H9 (cell line): Measurements from ENCODE around the gene MPZ. TPM values are rescaled to one million over a fixed set of nuclear protein-coding genes. Genes with fewer than 3 reads are reported as not detected.

Experiments used
- DNase-seq: peaks from one replicate; pipeline ENCODE4 v3.0.0-alpha.2; 2017
- H2AFZ ChIP-seq: one replicate; pipeline ENCODE4 v1.6.1; 2013; ENCODE audit warnings: mild to moderate bottlenecking, low read length, control low read depth, moderate library complexity
- H2AK5ac ChIP-seq: 2 replicates; pipeline ENCODE4 v1.6.1; 2013; ENCODE audit warnings: low read length, control low read depth, mixed read lengths; ENCODE audit not compliant: insufficient read length
- H2BK120ac ChIP-seq: one replicate; pipeline ENCODE4 v1.6.1; 2013; ENCODE audit warnings: low read depth, mild to moderate bottlenecking, low read length, control low read depth, inconsistent platforms; ENCODE audit not compliant: poor library complexity, severe bottlenecking
- H2BK12ac ChIP-seq: 2 replicates; pipeline ENCODE4 v1.6.1; 2013; ENCODE audit warnings: low read length, control low read depth, mixed read lengths, low read depth; ENCODE audit not compliant: insufficient read length
- H2BK15ac ChIP-seq: 2 replicates; pipeline ENCODE4 v1.6.1; 2013; ENCODE audit warnings: low read depth, low read length, control low read depth
- H2BK20ac ChIP-seq: one replicate; pipeline ENCODE4 v1.6.1; 2013; ENCODE audit warnings: low read depth, mild to moderate bottlenecking, low read length, control low read depth, inconsistent platforms; ENCODE audit not compliant: poor library complexity, severe bottlenecking
- H2BK5ac ChIP-seq: 2 replicates; pipeline ENCODE4 v1.6.1; 2013; ENCODE audit warnings: low read length, control low read depth, mixed read lengths; ENCODE audit not compliant: insufficient read length
- H3K14ac ChIP-seq: 2 replicates; pipeline ENCODE4 v1.6.1; 2013; ENCODE audit warnings: low read length, control low read depth; ENCODE audit not compliant: insufficient read depth
- H3K18ac ChIP-seq: 2 replicates; pipeline ENCODE4 v1.6.1; 2013; ENCODE audit warnings: low read depth, mild to moderate bottlenecking, mixed read lengths, low read length, control low read depth; ENCODE audit not compliant: insufficient read length
- H3K23ac ChIP-seq: 2 replicates; pipeline ENCODE4 v1.6.1; 2013; ENCODE audit warnings: low read length, control low read depth, mixed read lengths, low read depth; ENCODE audit not compliant: insufficient read length
- H3K23me2 ChIP-seq: 2 replicates; pipeline ENCODE4 v1.6.1; 2013; ENCODE audit warnings: low read depth, mild to moderate bottlenecking, mixed read lengths, low read length, control low read depth; ENCODE audit not compliant: insufficient read length, poor library complexity, severe bottlenecking
- H3K27ac ChIP-seq: 2 replicates; pipeline ENCODE4 v1.5.1; 2013; ENCODE audit warnings: low read length, control low read depth, mixed read lengths, low read depth; ENCODE audit not compliant: insufficient read length
- H3K27me3 ChIP-seq: 2 replicates; pipeline ENCODE4 v1.6.1; 2013; ENCODE audit warnings: low read length, control low read depth, inconsistent platforms; ENCODE audit not compliant: insufficient read depth
- H3K4ac ChIP-seq: 2 replicates; pipeline ENCODE4 v1.6.1; 2013; ENCODE audit warnings: low read depth, mild to moderate bottlenecking, control low read depth, inconsistent platforms, low read length, moderate library complexity
- H3K4me1 ChIP-seq: 2 replicates; pipeline ENCODE4 v1.6.1; 2013; ENCODE audit warnings: low read length, control low read depth, inconsistent platforms; ENCODE audit not compliant: insufficient read depth
- H3K4me2 ChIP-seq: 2 replicates; pipeline ENCODE4 v1.6.1; 2013; ENCODE audit warnings: low read length, control low read depth, mixed read lengths; ENCODE audit not compliant: insufficient read length, insufficient read depth
- H3K56ac ChIP-seq: 2 replicates; pipeline ENCODE4 v1.6.1; 2013; ENCODE audit warnings: low read depth, mild to moderate bottlenecking, mixed read lengths, low read length, control low read depth; ENCODE audit not compliant: insufficient read length
- H3K79me1 ChIP-seq: 2 replicates; pipeline ENCODE4 v1.6.1; 2013; ENCODE audit warnings: low read depth, mild to moderate bottlenecking, moderate library complexity, low read length, control low read depth, inconsistent platforms; ENCODE audit not compliant: insufficient read depth, poor library complexity, severe bottlenecking
- H3K79me2 ChIP-seq: 2 replicates; pipeline ENCODE4 v1.6.1; 2013; ENCODE audit warnings: low read length, control low read depth, inconsistent platforms; ENCODE audit not compliant: insufficient read depth
- H3K9ac ChIP-seq: 2 replicates; pipeline ENCODE4 v1.6.1; 2013; ENCODE audit warnings: low read length, control low read depth, mixed read lengths; ENCODE audit not compliant: insufficient read length; ENCODE audit errors: extremely low read depth
- H3K9me3 ChIP-seq: one replicate; pipeline ENCODE4 v1.6.1; 2013; ENCODE audit warnings: low read depth, low read length, inconsistent platforms; ENCODE audit not compliant: control insufficient read depth
- H3T11ph ChIP-seq: one replicate; pipeline ENCODE4 v1.6.1; 2013; ENCODE audit warnings: mild to moderate bottlenecking, low read length, control low read depth, inconsistent platforms
- H4K20me1 ChIP-seq: one replicate; pipeline ENCODE4 v1.6.1; 2013; ENCODE audit not compliant: control insufficient read depth, insufficient read length, insufficient read depth
- H4K5ac ChIP-seq: 2 replicates; pipeline ENCODE4 v1.6.1; 2013; ENCODE audit warnings: low read depth, mild to moderate bottlenecking, mixed read lengths, low read length, control low read depth; ENCODE audit not compliant: insufficient read length
- H4K8ac ChIP-seq: replicated peaks from 2 replicates; pipeline ENCODE4 v1.6.1; 2013; ENCODE audit warnings: low read length, control low read depth, mixed read lengths, low read depth; ENCODE audit not compliant: insufficient read length
- H4K91ac ChIP-seq: 2 replicates; pipeline ENCODE4 v1.6.1; 2013; ENCODE audit warnings: low read depth, mild to moderate bottlenecking, moderate library complexity, mixed read lengths, low read length, control low read depth; ENCODE audit not compliant: insufficient read length
- H3K27ac Mint-ChIP-seq, 3 experiments: 2 replicates in 2 of 3; 3 replicates in 1 of 3; pipeline ENCODE4 v1.8.0; 2020 to 2021; ENCODE audit warnings: mixed read lengths in 3 of 3, mild to moderate bottlenecking in 1 of 3, moderate library complexity in 1 of 3
- H3K27me3 Mint-ChIP-seq: 2 replicates; pipeline ENCODE4 v1.8.0; 2021; ENCODE audit warnings: low read depth, mild to moderate bottlenecking, moderate library complexity, mixed read lengths
- H3K36me3 Mint-ChIP-seq, 3 experiments: 2 replicates in 2 of 3; 3 replicates in 1 of 3; pipeline ENCODE4 v1.8.0; 2020 to 2021; ENCODE audit warnings: low read depth in 3 of 3, mixed read lengths in 3 of 3; ENCODE audit not compliant: insufficient read depth in 1 of 3
- H3K4me1 Mint-ChIP-seq, 2 experiments: 2 replicates each; pipeline ENCODE4 v1.8.0; 2020; ENCODE audit warnings: mixed read lengths in 2 of 2
- H3K4me3 Mint-ChIP-seq, 2 experiments: 2 replicates in 1 of 2; 3 replicates in 1 of 2; pipeline ENCODE4 v1.8.0; 2020 to 2021; ENCODE audit warnings: mild to moderate bottlenecking in 2 of 2, mixed read lengths in 2 of 2, moderate library complexity in 1 of 2
- H3K9me3 Mint-ChIP-seq, 2 experiments: 2 replicates in 1 of 2; 3 replicates in 1 of 2; pipeline ENCODE4 v1.8.0; 2020; ENCODE audit warnings: mild to moderate bottlenecking in 2 of 2, mixed read lengths in 2 of 2, moderate library complexity in 1 of 2
- CTCF ChIP-seq: fragments of 200-600 bp; sonication (generic); conservative IDR thresholded peaks from 3 replicates; pipeline ENCODE4 v1.8.0; 2021; ENCODE audit warnings: antibody characterized with exemption, mild to moderate bottlenecking
- WGBS: extraction: QIAGEN DNeasy Blood & Tissue Kit; methylation state at CpG from one replicate; pipeline ENCODE4 v1.1.7; 2013; ENCODE audit warnings: missing lambda C conversion rate, low lambda C conversion rate, mixed read lengths; ENCODE audit not compliant: insufficient read length; ENCODE audit errors: extremely low coverage; 5-methylcytosine and 5-hydroxymethylcytosine counted together
- total RNA-seq: library from RNA; stranded (reverse); gene quantifications from 2 replicates; pipeline ENCODE4 v1.2.1, GENCODE V29; 2021

The MPZ gene
- total RNA-seq, 1 experiment from 2014 or later = 2.7 TPM

- WGBS = no CpG with 5 or more reads among the region's 3 CpGs
- Histone ChIP-seq H4K20me1 (no peaks in the 10 kb centered on the region), H3K79me2 (no peaks in the 10 kb centered on the region), H3K4me1 (no peaks in the 10 kb centered on the region), H3K23me2 (no peaks in the 10 kb centered on the region), H3K27ac (no peak overlapping the region), H4K8ac (no peak overlapping the region), H3K56ac (no peak overlapping the region), H3K4ac (no peak overlapping the region), H2BK12ac (no peak overlapping the region), H3K4me2 (no peak overlapping the region), H3K18ac (no peak overlapping the region), H2BK5ac (no peak overlapping the region), H3T11ph (no peak overlapping the region), H4K91ac (no peak overlapping the region), H3K9ac (no peak overlapping the region), H2AK5ac (no peak overlapping the region), H3K9me3 (no peaks in the 10 kb centered on the region), H2BK20ac (no peak overlapping the region), H3K23ac (no peak overlapping the region), H4K5ac (no peak overlapping the region), H2AFZ (no peak overlapping the region), H2BK120ac (no peak overlapping the region), H3K79me1 (no peaks in the 10 kb centered on the region), H3K14ac (no peak overlapping the region), H2BK15ac (no peak overlapping the region), H3K27me3 (no peaks in the 10 kb centered on the region)
- peaks cover 21 to 71% (median 69%) of the 10 kb centered on the region in 3 experiments; a peak in 6 of 7 replicates for H3K36me3 Mint-ChIP-seq
- H3K4me3 Mint-ChIP-seq = no peak overlapping the region
- no peak overlapping the region for H3K27ac Mint-ChIP-seq
- no peaks in the 10 kb centered on the region for H3K27me3 Mint-ChIP-seq
- no peaks in the 10 kb centered on the region for H3K9me3 Mint-ChIP-seq
- no peaks in the 10 kb centered on the region for H3K4me1 Mint-ChIP-seq
- no peak for DNase-seq
- no peak for TF ChIP-seq CTCF
Observed at GRCh38 chr1:161335796-161336195, 26.0 kb upstream of the MPZ start.
